A673 (cell line): ENCODE data around the gene ASPG. TPM values are rescaled to one million over a fixed set of nuclear protein-coding genes. Genes with fewer than 3 reads are reported as not detected.

Experiments used
- BruUV-seq: library from RNA; stranded (reverse); fragments of 400-500 nt; replicated peaks from 2 replicates; lab custom pipeline; 2021; lab: Mats Ljungman, UMichigan
- CTCF ChIA-PET: fragments of 300-600 bp; sonication (Branson Sonifier 250); formaldehyde crosslinking; loops from one replicate; lab custom pipeline; 2022; ENCODE audit warnings: antibody characterized with exemption; lab: Charles Lee
- POLR2A ChIA-PET: fragments of 300-600 bp; sonication (Branson Sonifier 250); formaldehyde crosslinking; loops from one replicate; lab custom pipeline; 2022; ENCODE audit warnings: antibody characterized with exemption; ENCODE audit not compliant: low non-redundant PET; lab: Charles Lee
- DNase-seq: peaks from one replicate; pipeline ENCODE4 v3.0.0-alpha.2; 2015; ENCODE audit warnings: low spot score
- H3K27ac ChIP-seq: fragments of 200-600 bp; sonication (generic); 2 replicates; pipeline ENCODE4 v1.5.1; 2016; ENCODE audit warnings: mixed run types, low read depth, mild to moderate bottlenecking, mixed read lengths, antibody characterized with exemption, low read length; ENCODE audit not compliant: poor library complexity, severe bottlenecking
- H3K27me3 ChIP-seq: fragments of 200-600 bp; sonication (generic); replicated peaks from 2 replicates; pipeline ENCODE4 v1.6.1; 2017; ENCODE audit warnings: mixed run types, low read depth, mild to moderate bottlenecking, mixed read lengths, antibody characterized with exemption, low read length; ENCODE audit not compliant: insufficient read depth, poor library complexity
- H3K36me3 ChIP-seq: fragments of 200-600 bp; sonication (generic); 2 replicates; pipeline ENCODE4 v1.6.1; 2016; ENCODE audit warnings: mixed run types, mild to moderate bottlenecking, mixed read lengths, antibody characterized with exemption, low read length; ENCODE audit not compliant: insufficient read depth, poor library complexity, severe bottlenecking
- H3K4me1 ChIP-seq: fragments of 200-600 bp; sonication (generic); 2 replicates; pipeline ENCODE4 v1.6.1; 2017; ENCODE audit warnings: mixed run types, mild to moderate bottlenecking, mixed read lengths, antibody characterized with exemption, low read length; ENCODE audit not compliant: insufficient read depth, poor library complexity, severe bottlenecking
- H3K4me3 ChIP-seq: fragments of 200-600 bp; sonication (generic); 2 replicates; pipeline ENCODE4 v1.5.1; 2016; ENCODE audit warnings: low read depth, mixed run types, mild to moderate bottlenecking, mixed read lengths, low read length; ENCODE audit not compliant: poor library complexity, severe bottlenecking
- H3K9me3 ChIP-seq: fragments of 200-600 bp; sonication (generic); 2 replicates; pipeline ENCODE4 v1.6.1; 2016; ENCODE audit warnings: mixed run types, low read depth, mild to moderate bottlenecking, mixed read lengths, antibody characterized with exemption, low read length; ENCODE audit not compliant: poor library complexity, severe bottlenecking
- EZH2 ChIP-seq: fragments of 200-600 bp; sonication (generic); IDR thresholded peaks from 2 replicates; pipeline ENCODE4 v1.6.1; 2017; ENCODE audit warnings: borderline replicate concordance, low read depth, mild to moderate bottlenecking, mixed read lengths, antibody characterized with exemption, low read length; ENCODE audit not compliant: poor library complexity, severe bottlenecking
- intact Hi-C: fragments of 100-400 bp; cut with micrococcal nuclease; formaldehyde crosslinking; loops from one replicate; pipeline ENCODE4 v1.10.0; 2022; ENCODE audit not compliant: unreplicated experiment
- total RNA-seq: library from RNA; stranded (reverse); gene quantifications from 2 replicates; pipeline ENCODE4 v1.2.3, GENCODE V29; 2021
- TF ChIP-seq, protein P1 (sequence below): fragments of 300-800, 200-600 bp; sonication (generic); conservative IDR thresholded peaks from 2 replicates; pipeline ENCODE4 v1.5.1; 2017; ENCODE audit warnings: low read depth, mild to moderate bottlenecking, antibody characterized with exemption, low read length, moderate library complexity, mixed read lengths

The ASPG gene
- total RNA-seq, 1 experiment from 2014 or later = not detected

DNA sequence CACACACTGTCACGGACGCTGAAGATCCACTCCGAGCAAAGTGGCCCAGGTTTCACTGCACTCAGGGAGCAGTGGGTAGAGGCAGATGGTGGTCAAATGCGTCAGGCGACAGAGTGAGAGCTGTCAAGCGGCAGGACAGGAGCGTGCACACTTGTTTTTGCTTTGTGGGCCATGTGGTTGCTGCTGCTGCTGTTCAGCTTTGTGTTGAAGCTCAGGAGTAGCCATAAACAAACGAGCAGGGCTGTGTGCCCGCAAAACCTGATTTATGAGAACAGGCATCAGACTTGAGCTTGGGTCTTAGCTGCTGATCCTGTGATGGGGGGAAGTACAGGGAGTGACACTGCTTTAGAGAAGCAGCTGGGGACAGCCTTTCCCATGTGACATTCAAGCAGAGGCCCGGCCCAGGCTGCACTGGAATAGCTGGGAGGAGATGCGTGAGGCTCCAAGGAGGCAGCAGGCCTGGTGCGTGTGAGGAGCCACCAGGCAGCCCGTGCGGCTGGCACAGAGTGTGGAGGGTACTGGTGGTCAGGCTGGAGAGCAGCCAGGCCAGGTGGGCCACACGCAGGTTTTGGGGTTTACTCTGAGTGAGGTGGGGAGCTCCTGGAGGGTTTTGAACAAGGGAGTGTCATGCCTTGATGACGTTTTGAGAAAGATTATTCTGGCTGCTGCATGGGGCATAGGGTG is 31.1 kb upstream of the ASPG start:
- no peak for DNase-seq
- intact Hi-C loops = no loop called here
- TF ChIP-seq, protein P1, sequence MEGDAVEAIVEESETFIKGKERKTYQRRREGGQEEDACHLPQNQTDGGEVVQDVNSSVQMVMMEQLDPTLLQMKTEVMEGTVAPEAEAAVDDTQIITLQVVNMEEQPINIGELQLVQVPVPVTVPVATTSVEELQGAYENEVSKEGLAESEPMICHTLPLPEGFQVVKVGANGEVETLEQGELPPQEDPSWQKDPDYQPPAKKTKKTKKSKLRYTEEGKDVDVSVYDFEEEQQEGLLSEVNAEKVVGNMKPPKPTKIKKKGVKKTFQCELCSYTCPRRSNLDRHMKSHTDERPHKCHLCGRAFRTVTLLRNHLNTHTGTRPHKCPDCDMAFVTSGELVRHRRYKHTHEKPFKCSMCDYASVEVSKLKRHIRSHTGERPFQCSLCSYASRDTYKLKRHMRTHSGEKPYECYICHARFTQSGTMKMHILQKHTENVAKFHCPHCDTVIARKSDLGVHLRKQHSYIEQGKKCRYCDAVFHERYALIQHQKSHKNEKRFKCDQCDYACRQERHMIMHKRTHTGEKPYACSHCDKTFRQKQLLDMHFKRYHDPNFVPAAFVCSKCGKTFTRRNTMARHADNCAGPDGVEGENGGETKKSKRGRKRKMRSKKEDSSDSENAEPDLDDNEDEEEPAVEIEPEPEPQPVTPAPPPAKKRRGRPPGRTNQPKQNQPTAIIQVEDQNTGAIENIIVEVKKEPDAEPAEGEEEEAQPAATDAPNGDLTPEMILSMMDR = no peak
- TF ChIP-seq EZH2 = no peak
- Histone ChIP-seq H3K36me3 (no peaks in the 10 kb centered on the region), H3K27me3 (peaks cover 15% of the 10 kb centered on the region), H3K4me3 (no peak overlapping the region), H3K9me3 (no peaks in the 10 kb centered on the region), H3K4me1 (no peaks in the 10 kb centered on the region), H3K27ac (no peak overlapping the region)
- CTCF ChIA-PET = no interaction called here
- POLR2A ChIA-PET = no interaction called here
- no TSS peak for BruUV-seq

DNA sequence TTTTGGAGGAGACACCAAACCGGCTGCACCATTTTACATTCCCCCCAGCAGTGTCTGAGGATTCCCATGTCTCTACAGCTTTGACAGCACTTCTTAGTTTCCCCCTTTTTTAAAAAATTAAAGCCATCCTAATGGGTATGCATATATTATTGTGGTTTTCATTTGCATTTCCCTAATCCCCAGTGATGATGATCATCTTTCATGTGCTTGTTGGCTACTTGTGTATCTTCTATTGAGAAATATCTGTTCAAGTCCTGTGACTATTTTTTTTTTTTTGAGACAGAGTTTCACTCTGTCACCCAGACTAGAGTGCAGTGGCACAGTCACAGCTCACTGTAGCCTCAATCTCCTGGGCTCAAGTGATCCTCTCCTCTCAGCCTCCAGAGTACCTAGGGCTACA is 23.2 kb upstream of the ASPG start:
- no peak overlapping the region for H3K27ac ChIP-seq
- peaks cover 12% of the 10 kb centered on the region for H3K27me3 ChIP-seq
- H3K4me1 ChIP-seq = no peaks in the 10 kb centered on the region
- POLR2A ChIA-PET = no interaction called here
- no peak for DNase-seq
- H3K36me3 ChIP-seq = no peaks in the 10 kb centered on the region
- CTCF ChIA-PET = no interaction called here
- intact Hi-C loops = no loop called here
- no peaks in the 10 kb centered on the region for H3K9me3 ChIP-seq
- TF ChIP-seq EZH2 = no peak
- TF ChIP-seq, protein P1 = no peak
- no TSS peak for BruUV-seq
- no peak overlapping the region for H3K4me3 ChIP-seq

DNA sequence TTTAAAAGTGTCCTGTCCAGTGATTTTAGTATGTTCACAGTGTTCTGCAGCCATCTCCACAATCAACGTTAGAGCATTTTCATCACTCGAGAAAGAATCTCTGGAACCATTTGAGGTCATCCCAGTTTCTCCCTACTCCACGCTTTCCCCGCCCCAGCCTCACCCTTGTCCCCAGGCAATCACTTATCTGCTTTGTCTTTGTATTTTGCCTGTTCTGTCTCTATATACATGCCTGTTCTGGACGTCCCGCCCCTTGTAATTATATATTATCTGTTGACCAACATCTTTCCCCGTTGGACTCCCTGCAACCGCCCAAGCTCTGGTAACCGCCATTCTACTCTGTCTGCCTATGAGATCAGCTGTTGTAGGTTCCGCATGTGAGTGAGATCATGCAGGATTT is 21.5 kb upstream of the ASPG start:
- no TSS peak for BruUV-seq
- intact Hi-C loops = no loop called here
- DNase-seq = no peak
- Histone ChIP-seq H3K4me3 (no peak overlapping the region), H3K27ac (no peak overlapping the region), H3K9me3 (no peaks in the 10 kb centered on the region), H3K4me1 (no peaks in the 10 kb centered on the region), H3K36me3 (no peaks in the 10 kb centered on the region), H3K27me3 (peaks cover 9% of the 10 kb centered on the region)
- TF ChIP-seq EZH2 = no peak
- TF ChIP-seq, protein P1 = no peak
- CTCF ChIA-PET = no interaction called here
- POLR2A ChIA-PET = no interaction called here
